HG02678 (cell line): ENCODE data around the gene EBPL.
"Not testable (repeated sequence)": the region's sequence is repeated elsewhere in the genome, so short reads cannot be mapped to it uniquely, and the experiment has no call there.

Experiments used
- ATAC-seq: cut with Tn5 transposase; IDR thresholded peaks from one replicate; pipeline ENCODE4 v1.9.1; 2021; ENCODE audit warnings: mild to moderate bottlenecking, moderate library complexity; ENCODE audit not compliant: unreplicated experiment

Gene EBPL

DNA sequence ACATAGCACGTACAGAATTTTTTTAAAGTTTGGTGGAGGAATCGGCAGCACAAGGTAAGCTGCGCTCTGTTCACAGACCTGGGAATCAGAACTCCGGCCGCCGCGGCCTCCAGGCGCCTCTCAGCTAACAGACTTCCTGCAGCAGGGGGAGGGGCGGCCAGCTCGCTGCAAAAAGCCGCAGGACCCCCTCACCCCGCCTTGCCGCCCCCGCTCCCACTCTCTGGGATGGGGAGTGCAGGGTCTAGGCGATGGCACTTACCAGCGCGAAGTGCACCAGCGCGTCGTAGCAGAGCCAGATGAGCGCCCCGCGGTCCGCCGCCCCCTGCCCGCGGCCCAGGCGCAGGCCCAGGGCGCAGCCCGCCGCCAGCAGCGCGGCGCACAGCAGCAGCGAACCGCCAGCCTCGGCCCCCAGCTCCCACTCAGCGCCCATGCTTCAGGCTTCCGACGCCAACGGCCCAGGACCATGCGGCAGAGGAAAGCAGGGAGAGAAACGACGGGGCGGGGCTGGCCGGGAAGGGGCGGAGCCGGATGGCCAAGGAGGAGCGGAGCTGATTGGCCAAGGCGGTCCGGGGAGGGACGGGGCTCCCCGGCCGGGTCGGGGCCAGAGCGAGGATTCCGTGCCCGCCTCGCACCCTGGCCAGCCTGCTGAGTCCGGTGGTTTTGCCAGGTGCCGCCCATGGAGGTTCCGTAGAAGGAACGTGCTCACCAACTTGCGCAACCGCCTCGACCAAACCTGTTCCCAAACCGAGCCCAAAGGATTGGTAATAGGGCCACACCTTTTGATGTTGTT is at the start of gene EBPL:
TSS of gene EBPL (minus strand) at position 492 of the 790 bp plus-strand sequence. CDS start at position 430, 62 bp downstream.
- peak; percentile 98 for ATAC-seq

DNA sequence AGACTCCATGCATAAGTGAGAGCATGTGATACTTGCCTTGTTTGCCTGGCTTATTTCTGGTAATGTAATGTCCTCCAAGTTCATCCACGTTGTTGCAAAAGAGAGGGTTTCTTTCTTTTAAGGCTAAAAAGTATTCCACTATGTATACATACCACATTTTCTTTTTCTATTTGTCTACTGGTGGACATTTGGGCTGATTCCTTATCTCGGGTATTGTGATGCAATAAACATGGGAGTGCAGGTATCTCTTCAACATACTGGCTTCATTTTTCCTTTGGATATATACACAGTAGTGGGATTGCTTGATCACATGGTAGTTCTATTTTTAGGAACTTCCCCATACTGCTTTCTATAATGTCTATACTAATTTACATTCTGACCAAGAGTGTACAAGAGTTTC is 49.6 kb upstream of the EBPL start:
- ATAC-seq = no peak

DNA sequence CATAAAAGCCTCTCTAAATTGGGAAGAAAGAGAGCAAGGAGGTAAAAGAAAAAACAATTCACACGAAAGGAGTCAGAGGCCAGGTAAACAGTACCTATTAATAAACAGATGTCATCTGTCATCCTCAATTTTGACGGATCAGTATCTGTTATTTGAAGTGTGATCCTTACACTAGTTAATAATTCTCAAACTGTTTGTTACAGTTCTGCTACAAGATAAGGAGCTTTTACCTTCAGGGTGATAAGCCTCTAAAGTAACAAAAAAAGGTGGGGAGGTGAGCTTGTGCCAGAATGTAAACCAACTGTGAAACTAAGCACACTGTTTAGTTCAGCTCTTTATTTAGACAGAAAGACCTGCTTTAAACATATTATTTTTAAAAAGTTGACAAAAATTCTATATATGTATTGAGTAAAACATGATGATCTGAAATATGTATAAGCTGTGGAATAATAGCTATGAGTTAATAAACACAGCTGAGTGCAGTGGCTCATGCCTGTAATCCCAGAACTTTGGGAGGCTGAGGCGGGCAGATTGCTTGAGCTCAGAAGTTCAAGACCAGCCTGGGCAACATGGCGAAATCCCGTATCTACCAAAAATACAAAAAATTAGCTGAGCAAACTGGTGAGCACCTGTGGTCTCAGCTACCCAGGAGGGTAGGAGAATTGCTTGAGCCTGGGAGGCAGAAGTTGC is 48.4 kb upstream of the EBPL start:
- ATAC-seq = no peak

DNA sequence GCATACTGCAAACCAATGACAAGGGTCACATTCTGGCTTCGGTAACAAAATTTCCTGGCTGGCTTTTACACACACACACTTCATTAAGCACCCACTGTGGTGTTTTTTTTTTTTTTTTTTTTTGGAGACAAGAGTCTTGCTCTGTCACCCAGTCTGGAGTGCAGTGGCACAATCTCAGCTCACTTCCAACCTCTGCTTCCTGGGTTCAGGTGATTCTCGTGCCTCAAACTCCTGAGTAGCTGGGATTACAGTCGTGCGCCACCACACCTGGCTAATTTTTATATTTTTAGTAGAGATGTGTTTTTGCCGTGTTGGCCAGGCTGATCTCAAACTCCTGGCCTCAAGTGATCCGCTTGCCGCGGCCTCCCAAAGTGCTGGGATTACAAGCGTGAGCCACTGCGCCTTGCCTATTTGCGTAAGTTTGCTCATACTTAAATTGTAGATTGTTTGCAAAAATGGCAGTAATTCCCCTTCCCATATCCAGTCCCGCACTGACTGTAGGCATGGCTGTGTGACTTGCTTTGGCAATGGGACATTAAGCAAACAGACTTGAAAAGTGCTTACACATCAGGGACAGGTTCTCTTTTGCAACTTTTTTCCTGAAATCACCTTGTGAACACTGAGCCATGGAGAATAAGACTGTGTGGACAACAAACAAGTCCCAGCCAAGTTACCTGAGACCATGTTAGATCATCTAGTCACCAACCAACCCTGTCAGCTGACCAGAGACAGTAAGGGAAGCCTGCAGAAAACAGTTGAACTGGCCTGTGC is 42.1 kb upstream of the EBPL start:
- ATAC-seq = no peak

DNA sequence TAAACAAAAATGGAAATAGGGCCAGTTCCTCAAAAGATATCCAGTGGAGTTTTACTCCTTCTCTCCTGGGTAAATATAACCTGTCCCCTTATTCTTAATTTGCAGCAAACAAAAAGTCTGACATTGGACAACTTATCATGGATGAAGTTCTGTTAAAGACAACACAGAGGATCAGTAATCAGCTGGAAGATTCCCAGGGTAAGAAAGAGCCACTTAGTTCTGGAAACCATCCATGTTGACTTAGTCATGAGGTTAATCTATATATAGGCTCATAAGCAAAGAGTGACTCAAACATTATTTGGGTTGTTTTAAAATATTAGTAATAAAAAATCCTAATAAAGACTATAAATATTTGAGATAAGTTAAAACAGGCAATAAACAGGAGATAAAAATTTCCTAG is 40.5 kb upstream of the EBPL start:
- ATAC-seq = no peak

DNA sequence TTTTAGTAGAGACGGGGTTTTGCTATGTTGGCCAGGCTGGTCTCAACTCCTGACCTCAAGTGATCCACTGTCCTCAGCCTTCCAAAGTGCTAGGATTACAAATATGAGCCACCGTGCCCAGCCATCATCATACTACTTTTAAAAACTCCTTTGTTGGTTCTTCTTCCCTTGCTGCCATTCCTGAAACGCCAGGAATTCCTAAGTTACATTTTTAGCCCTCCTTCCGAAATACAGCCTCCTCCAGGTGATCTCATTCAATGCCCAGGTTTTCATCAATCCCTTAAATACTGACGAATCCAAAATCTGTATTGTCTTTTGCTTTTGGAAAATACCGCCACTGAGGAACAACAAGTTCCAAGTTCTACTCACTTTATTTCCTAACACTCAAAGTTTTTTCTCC is 25.3 kb upstream of the EBPL start:
- no peak for ATAC-seq

DNA sequence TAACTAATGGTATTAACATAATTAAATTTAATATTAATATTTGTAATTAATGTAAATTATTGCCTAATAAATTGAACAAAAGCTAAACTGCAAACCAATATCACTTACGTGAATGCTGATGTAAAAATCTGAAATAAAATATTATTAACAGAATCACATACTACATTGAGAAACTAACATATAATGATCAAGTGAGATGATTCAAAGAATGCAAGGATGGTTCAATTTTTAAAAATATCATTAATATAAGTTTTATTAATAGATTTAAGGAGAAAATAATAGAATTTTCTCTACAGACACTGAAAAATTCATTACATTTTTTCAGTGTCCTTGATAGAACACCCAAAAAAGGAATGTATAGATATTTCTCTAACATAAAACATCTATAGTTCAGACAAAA is 23.5 kb upstream of the EBPL start:
- ATAC-seq = no peak

DNA sequence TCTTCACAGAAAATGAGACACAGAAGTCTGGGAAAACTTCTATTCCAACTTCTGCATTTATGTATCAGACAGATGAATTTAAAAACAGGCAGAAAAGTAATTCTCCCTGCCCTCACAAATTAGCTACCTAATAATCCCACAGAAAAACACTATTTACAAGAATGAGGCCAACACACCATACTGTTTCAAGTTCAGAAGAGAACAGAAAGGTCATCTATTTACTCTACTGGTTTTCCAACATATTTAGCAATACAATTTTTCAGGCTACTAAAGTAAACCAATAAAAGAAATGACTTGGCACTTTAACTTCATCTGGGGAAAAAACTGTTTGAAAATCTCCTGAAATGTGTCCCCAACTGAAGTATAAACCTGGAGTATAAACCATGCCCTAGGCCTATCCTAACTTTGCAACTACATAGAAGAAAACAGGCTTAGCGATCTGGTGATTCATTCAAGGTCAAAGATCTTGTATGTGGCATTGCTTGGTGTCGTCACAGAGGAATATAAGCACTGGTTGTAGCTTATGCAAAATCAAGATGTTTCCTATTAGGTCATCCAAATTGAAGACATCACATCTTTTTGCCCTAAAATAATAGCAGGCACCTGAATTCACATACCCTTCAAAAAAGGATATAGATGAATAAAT is 20.1 kb upstream of the EBPL start:
- no peak for ATAC-seq

DNA sequence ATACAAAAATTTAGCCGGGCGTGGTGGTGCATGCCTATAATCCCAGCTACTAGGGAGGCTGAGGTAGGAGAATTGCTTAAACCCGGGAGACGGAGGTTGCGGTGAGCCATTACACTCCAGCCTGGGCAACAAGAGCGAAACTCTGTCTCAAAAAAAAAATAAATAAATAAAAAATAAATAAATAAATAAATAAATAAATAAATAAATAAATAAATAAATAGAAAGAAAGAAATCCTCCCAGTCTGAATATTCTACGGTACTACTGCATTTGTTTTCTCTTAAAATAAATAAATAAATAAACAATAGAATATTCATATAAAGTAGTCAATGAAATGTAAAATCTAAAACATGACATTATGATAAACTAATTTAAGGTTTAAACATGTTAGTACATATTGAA is 13.0 kb upstream of the EBPL start:
- ATAC-seq = not testable (repeated sequence)

DNA sequence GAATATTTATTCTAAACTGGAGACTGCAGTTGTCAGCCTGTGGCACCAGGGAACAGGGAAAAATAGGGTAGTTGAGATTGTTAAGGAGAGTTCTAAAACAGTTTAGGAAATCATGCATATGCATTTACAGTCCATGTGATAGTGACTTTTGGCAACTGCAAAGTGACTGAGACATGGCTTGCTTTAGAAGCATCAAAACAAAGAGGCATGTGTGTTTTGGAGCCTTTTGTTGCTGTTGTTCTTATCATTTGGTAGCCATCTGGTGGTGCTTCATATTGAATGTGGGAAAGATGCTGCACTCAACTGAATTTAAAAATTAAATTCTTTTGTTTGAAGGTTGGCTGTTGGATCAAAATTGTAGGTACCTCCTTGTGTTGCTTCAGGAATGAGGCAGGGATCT is 10.2 kb upstream of the EBPL start:
- no peak for ATAC-seq

DNA sequence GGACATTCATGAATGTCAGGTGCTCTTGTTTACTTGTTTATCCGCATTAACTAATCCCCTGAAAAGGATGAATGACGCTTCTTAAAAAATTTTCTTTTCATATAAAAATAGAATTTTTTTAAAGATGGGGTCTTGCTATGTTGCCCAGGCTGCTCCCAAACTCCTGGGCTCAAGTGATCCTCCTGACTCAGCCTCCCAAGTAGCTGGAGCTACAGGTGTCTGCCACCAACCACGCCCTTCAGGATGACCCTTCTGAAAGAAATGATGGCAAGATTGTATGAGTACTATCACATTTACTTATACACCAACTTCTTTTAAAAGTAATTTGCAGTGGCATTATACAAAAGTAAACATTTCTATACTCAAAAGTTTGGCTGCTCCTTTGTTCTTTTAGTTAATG is 6.2 kb upstream of the EBPL start:
- ATAC-seq = no peak

DNA sequence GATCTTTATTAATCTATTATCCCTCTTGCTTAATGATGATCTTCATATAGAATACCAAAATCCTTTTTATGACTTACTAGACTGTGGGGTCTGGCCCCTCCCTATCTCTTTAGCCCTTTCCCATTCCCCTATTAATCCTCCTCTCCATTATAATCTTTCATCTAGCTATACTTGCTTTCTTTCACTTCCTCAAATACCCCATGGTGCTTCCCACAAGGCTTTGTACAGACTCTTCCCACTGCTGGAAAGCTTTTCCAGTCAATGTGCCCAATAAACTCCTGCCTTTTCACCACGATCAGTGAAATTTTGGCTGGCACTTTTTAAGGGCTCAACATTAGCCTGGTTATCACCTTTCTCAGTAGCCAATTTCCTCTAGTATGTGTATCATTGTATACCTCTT is 3.2 kb upstream of the EBPL start:
- no peak for ATAC-seq

DNA sequence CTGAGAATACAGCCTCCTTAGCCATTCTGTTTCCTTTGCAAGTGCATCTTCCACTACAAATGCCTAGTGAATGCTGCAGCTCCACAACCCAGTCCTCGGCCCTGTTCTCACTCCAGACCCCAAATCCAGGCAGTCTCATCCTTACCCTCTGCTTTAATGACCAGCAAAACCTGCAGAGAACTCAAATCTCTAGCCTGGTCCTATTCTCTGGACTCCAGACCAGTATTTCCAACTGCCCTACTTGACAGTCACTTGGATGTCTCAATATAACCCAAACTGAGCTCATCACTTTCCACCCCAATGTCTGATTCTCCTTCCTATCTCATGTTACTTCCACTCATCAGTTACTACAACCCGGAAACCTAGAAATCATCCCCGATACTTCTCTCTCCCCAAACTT is 2.6 kb upstream of the EBPL start:
- no peak for ATAC-seq

DNA sequence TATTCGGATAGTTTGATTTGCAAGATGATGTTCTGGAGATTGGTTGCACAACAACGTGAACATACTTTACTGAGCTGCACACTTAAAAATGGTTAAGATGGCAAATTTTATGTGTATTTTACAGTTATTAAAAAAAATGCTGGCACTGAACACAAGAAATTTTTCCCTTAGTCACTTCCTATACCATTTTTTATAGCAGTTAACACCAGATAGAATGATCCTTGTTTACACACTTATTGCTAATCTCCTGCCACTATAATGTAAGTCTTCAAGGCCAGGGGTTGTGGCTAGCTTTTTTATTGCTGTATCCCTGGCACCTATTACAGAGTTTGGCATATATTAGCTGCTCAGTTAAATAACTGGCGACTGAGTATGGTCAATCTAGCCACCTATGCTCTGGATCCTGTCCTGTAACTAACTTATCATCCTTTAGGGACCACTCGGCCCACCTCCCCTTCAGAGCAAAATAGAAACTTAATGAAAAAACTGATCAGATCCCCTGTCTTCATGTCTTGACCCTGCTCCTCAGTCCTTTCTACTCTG is 2.0 kb upstream of the EBPL start:
- ATAC-seq = no peak

DNA sequence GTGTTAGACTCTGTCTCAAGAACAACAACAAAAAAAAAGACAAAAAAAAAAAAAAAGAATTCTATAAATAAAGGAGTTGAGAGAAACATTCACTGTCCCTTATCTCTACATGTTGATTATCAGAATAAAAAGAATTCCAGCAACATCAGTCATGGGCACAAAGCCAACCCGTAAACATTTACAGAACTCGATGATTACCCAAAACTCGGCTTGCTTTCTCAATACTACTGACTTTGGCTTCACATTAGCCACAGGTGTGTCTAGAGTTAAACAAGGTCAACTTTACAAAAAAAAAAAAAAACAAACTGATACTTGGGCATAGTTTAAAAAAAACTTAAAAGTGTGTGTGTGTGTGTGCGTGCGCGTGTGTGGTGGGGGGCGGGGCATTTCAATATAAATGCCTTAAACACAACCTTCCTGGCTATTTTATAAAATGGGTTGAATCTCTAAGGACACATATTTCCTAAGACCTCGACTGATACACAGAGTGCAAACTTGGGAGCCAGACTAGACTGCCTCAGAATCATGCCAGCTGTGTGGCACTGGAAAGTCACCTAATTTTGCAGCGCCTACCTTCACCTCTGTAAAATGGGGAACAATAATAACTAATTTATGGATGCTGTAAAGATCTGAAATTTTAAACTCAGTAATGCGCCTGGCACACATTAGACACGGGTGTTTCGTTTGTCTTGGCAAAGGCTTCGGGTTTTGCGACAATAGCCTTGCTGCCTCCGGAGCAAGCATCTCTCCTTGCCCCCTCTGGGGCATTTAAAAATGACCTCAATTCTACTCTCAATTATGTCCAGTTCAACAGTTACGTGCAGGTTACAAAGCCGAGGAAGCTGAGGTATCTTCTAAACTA is 922 bp downstream of the EBPL start:
- peak; percentile 15 for ATAC-seq

DNA sequence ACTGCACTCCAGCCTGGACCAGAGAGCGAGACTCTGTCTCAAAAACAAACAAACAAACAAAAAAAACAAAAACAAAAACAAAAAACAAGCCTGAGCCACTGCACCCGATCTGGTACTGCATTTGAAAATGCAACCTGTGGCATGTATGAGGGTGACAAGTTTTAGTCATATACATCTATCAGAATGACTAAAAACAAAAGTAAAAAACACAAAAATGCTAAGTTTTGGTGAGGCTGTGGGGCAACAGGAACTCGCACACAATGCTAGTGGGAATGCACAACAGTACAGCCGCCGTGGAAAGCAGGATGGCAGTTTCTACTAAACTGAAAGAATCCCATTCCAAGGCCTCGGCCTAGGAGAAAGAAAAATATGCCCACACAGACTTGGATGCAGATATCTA is 7.8 kb downstream of the EBPL start:
- no peak for ATAC-seq

DNA sequence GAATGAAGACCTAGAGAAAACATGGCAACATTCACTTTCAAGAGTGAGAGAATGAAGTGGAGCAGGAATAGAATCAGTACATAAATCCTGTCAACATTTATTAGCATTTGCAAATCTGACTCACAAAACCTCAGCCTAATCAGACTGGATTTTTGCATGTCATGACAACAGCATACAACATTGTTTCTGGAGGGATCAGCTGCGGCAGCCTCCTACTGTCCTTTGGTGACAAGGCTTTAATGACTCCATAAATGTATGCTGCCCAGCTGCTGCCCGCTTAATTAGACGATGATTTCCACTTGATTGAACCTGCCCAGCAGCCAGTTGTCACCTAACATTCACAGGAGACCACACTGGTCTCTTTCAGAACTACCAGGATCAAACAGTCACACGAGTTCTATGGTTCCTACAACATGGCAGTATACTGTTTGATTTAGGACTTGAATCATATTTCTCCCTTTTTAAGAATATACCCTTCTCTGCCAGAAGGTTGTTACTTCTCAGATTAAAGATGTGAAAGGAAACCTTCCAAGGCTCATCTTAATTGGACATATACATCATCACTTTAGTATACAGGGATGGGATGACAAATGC is 9.3 kb downstream of the EBPL start:
- ATAC-seq = no peak

DNA sequence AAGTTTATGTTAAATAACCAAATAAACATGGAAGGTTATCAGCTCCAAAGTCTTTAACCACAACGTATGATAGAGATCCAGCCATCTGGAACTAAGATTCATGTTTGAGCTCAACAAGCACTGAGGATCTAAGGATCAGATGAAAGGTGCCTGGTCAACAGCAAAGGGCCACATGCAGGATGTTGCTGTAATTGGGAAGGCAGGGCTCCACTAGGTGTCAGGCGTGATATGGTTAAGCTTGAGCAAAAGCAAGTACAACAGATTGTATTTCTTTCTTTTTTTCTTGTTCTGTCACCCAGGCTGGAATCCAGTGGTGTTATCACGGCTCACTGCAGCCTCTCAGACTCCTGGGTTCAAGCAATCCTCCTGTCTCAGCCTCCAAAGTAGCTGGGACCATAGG is 12.0 kb downstream of the EBPL start:
- ATAC-seq = no peak

DNA sequence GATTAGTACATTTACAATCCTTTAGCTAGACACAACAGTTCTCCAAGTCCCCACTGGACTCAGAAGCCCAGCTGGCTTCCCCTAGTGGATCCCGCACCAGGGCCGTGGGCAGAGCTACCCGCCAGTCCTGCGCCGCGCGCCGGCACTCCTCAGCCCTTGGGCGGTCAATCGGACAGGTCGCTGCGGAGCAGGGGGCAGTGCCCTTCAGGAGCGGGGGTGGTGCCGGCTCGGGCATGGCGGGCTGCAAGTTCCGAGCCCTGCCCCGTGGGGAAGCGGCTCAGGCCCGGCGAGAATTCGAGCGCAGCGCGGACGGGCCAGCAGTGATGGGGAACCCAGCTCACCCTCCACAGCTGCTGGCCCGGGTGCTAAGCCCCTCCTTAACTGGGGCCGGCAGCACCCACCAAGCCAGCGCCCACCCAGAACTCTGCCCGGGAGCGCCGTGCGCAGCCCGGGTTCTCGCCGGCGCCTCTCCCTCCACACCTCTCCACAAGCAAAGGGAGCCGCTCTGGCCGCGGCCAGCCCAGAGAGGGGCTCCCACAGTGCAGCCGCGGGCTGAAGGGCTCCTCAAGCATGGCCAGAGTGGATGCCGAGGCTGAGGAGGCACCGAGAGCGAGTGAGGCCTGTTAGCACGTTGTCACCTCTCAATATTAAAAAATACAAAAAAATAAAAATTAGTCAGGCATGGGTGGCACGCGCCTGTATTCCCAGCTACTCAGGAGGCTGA is 12.9 kb downstream of the EBPL start:
- no peak for ATAC-seq
